Measurements from ENCODE around the gene SORCS2. TPM values are rescaled to one million over a fixed set of nuclear protein-coding genes. Genes with fewer than 3 reads are reported as not detected.

The SORCS2 gene
- total and polyA plus RNA-seq, 2 experiments from 2014 or later, result 0.92 to 6.9 TPM

DNA sequence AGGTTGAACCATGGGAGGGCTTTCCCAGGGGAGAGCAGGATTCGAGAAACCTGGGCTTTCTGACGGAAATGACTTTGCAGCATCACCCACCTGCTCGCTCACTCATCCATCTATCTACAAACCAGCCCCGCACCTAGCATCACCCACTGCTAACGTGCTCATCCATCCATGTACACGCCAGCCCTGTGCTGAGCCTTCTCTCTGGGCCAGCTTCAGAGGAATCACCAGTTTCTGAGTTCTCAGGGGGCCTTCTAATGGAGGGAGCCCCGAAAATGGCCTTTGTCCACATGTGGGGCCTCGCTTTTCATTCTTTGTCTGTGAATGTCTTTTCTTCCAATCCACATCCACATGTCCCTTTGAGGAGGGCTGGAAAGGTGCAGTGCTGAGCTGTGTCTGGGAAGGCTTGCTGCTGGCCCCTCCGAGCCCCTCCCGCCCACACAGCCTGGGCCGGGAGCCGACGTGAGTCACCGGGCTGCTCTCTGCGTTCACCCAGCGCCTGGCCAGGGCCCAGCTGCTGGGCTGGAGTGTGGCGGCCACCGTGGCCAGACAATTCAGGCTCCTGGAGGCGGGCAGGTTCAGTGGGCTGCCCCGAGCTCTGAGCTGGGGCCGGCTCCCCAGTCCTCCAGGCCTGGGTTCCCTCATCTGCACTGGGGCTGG, 14.7 kb downstream of the SORCS2 start:
- TF ChIP-seq, protein P1, sequence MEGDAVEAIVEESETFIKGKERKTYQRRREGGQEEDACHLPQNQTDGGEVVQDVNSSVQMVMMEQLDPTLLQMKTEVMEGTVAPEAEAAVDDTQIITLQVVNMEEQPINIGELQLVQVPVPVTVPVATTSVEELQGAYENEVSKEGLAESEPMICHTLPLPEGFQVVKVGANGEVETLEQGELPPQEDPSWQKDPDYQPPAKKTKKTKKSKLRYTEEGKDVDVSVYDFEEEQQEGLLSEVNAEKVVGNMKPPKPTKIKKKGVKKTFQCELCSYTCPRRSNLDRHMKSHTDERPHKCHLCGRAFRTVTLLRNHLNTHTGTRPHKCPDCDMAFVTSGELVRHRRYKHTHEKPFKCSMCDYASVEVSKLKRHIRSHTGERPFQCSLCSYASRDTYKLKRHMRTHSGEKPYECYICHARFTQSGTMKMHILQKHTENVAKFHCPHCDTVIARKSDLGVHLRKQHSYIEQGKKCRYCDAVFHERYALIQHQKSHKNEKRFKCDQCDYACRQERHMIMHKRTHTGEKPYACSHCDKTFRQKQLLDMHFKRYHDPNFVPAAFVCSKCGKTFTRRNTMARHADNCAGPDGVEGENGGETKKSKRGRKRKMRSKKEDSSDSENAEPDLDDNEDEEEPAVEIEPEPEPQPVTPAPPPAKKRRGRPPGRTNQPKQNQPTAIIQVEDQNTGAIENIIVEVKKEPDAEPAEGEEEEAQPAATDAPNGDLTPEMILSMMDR (IDR thresholded peaks at IDR 0.05; ENCODE audit: low read depth, low read length), result no peak
- Histone ChIP-seq H3K4me3 (no peak overlapping the region), H3K27ac (no peak overlapping the region), H3K9me3 (ENCODE audit: low read depth) (no peaks in the 10 kb centered on the region), H3K4me1 (ENCODE audit: low read depth) (peaks cover 8% of the 10 kb centered on the region), H3K27me3 (no peaks in the 10 kb centered on the region), H3K36me3 (no peaks in the 10 kb centered on the region)
- DNase-seq (ENCODE audit: low read depth in 1 of 2, low spot score in 1 of 2), result peak; percentile 54 to 92

DNA sequence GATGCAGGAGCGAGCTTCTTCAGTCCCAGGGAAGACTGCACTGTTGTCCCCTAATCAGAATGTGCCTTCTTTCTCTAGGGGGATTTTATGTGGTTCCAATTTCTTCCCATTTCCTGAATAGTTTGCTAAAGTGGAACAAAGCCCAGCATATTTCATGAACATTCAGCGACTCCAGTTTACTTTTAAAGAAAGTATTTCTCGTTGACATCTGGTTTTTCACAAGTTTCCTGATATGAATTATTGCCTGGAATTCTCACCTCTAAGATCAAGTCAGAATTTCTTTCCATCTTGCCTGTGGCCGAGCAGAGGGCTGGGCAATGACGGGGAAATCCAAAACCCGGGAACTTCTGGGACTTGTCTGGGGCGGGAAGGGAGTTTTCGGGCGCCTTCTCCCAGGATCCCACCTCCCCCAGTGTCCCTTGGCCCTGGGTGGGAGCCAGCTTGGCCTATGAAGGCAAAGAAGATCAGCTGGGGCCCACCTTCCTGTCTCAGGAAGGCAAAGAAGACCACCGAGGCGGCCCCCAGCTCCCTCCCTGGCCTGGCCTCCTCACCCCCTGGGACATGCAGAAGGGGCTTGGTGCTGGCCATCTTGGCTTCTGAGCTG, 15.4 kb downstream of the SORCS2 start:
- H3K4me3 ChIP-seq, result no peak overlapping the region
- TF ChIP-seq, protein P1 (IDR thresholded peaks at IDR 0.05; ENCODE audit: low read depth, low read length), result no peak
- no peaks in the 10 kb centered on the region for H3K9me3 ChIP-seq (ENCODE audit: low read depth)
- no peaks in the 10 kb centered on the region for H3K36me3 ChIP-seq
- no peaks in the 10 kb centered on the region for H3K27me3 ChIP-seq
- no peak overlapping the region for H3K27ac ChIP-seq
- peak in 1 of 2 donors; percentile 58 for DNase-seq (ENCODE audit: low read depth in 1 of 2, low spot score in 1 of 2)
- peaks cover 7% of the 10 kb centered on the region for H3K4me1 ChIP-seq (ENCODE audit: low read depth)

DNA sequence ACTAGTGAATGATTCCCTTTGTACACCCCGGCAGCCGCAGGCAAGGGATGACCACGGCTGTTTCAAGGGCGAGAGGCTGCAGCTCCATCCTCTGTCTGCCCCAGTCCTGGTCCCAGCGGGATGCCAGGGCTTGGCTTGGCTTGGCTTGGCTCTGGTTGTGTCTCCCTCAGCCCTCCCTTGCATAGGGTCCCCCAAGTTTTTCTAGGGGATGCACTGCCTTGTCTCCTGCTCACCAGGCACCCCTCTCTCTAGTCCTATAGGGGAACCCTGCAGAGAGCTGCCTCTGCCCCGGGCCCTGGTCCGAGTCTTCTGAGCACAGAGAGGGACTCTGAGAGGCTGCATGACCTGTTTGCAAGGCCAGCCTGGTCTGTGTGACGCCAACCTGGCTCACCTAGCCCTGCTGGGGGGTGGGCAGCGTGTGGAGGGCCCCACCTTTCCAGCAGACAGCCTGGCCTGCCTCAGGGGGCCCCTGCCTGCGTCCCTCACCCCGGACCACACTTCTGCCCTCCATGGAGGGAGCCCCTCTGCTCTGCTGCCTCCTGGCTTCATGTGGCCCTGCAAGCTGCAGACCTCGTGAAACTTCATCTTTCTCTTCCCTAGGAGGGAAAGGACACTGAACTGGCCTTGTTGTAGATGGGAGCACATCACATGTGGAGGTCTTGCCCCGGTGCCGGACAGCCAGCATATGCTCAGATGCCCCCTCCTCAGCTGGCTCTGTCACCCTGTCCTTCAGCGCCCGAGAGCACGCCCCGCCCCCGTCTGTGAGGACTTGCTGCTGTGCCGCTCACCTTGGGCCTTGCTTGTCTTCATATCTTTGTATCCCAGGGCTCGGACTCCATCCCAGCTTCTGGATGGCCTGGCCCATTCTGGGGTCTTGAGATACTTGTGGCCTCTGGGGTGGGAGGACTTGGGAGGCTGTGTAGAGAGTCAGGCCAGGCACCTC, 16.4 kb downstream of the SORCS2 start:
- no peaks in the 10 kb centered on the region for H3K36me3 ChIP-seq
- TF ChIP-seq, protein P1 (IDR thresholded peaks at IDR 0.05; ENCODE audit: low read depth, low read length), result no peak
- no peaks in the 10 kb centered on the region for H3K27me3 ChIP-seq
- peaks cover 7% of the 10 kb centered on the region for H3K4me1 ChIP-seq (ENCODE audit: low read depth)
- H3K9me3 ChIP-seq (ENCODE audit: low read depth), result no peaks in the 10 kb centered on the region
- H3K27ac ChIP-seq, result no peak overlapping the region
- H3K4me3 ChIP-seq, result no peak overlapping the region
- DNase-seq (ENCODE audit: low read depth in 1 of 2, low spot score in 1 of 2), result no peak

DNA sequence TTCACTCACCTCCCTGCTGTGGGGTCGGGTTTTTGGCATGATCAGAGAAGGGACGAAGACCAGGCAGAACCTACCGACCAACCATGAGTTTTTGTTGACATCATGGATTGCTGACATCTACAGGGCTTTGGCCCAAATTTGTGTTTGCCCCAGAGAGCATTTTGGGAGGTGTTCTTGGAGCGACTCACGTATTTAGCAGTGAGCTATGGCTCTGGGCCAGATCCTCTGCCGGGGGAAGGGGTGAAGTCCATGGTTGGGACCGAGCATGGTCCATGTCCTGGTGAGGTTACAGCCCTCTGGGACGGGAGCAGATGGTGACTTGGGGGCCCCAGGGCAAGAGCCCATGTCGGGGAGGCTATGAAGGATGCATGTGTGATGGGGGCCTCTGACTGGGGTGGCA, 17.4 kb downstream of the SORCS2 start:
- TF ChIP-seq, protein P1 (IDR thresholded peaks at IDR 0.05; ENCODE audit: low read depth, low read length), result no peak
- Histone ChIP-seq H3K27me3 (no peaks in the 10 kb centered on the region), H3K36me3 (no peaks in the 10 kb centered on the region), H3K9me3 (ENCODE audit: low read depth) (no peaks in the 10 kb centered on the region), H3K4me1 (ENCODE audit: low read depth) (peaks cover 7% of the 10 kb centered on the region), H3K27ac (no peak overlapping the region), H3K4me3 (no peak overlapping the region)
- DNase-seq (ENCODE audit: low read depth in 1 of 2, low spot score in 1 of 2), result peak in 1 of 2 donors; percentile 29

DNA sequence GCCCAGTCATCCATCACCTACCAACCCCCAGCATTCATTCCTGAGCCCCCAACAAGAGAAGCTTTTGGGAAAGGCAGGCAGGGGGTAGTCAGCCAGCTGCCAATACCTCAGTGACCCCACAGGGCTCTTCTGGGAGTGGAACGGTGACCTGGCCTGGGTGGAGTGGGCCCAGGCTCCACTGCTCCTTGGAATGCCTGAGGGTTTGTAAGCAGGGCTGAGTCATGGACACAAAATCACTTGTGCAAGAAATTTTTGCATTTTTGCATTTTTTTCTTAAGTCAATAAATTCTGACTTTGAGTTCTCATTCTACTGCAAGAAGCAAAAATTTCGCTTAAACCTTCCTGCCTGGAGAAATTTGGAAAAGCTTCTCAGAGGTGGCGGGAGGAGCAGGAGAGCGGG, 18.5 kb downstream of the SORCS2 start:
- no peak overlapping the region for H3K4me3 ChIP-seq
- H3K9me3 ChIP-seq (ENCODE audit: low read depth), result no peaks in the 10 kb centered on the region
- DNase-seq (ENCODE audit: low read depth in 1 of 2, low spot score in 1 of 2), result peak in 1 of 2 donors; percentile 79
- H3K27me3 ChIP-seq, result no peaks in the 10 kb centered on the region
- TF ChIP-seq, protein P1 (IDR thresholded peaks at IDR 0.05; ENCODE audit: low read depth, low read length), result no peak
- H3K27ac ChIP-seq, result no peak overlapping the region
- peaks cover 7% of the 10 kb centered on the region for H3K4me1 ChIP-seq (ENCODE audit: low read depth)
- no peaks in the 10 kb centered on the region for H3K36me3 ChIP-seq

Data from cardiac muscle cell (in vitro differentiated cells and primary cell).